CD4-positive, alpha-beta memory T cell (primary cell): Measurements from ENCODE around the gene STAMBP. TPM values are rescaled to one million over a fixed set of nuclear protein-coding genes. Genes with fewer than 3 reads are reported as not detected.
"Not testable (repeated sequence)": the region's sequence is repeated elsewhere in the genome, so short reads cannot be mapped to it uniquely, and the experiment has no call there.

ENCODE experiments used
- CTCF ChIA-PET: fragments of 350-600 bp; sonication (Branson Sonifier 250); formaldehyde crosslinking; loops from one replicate; lab custom pipeline; 2021; ENCODE audit warnings: inconsistent platforms; ENCODE audit not compliant: partially characterized antibody; lab: Charles Lee
- POLR2A ChIA-PET: fragments of 350-600 bp; sonication (Branson Sonifier 250); formaldehyde crosslinking; loops from one replicate; lab custom pipeline; 2021; ENCODE audit not compliant: partially characterized antibody; lab: Charles Lee
- DNase-seq, 5 donors: peaks; one replicate each; pipeline versions ENCODE4 v3.0.0 to v3.0.0-alpha.2; 2020 to 2022; ENCODE audit warnings: mixed read lengths in 1 of 5
- H3K27ac ChIP-seq: one replicate; pipeline ENCODE4 v1.7.0; 2013; ENCODE audit warnings: low read depth, low read length
- H3K27me3 ChIP-seq: 2 replicates; pipeline ENCODE4 v1.7.0; 2013; ENCODE audit warnings: mild to moderate bottlenecking, low read length, moderate library complexity; ENCODE audit not compliant: insufficient read depth
- H3K36me3 ChIP-seq: 2 replicates; pipeline ENCODE4 v1.7.0; 2013; ENCODE audit warnings: mild to moderate bottlenecking, low read length, moderate library complexity; ENCODE audit not compliant: insufficient read depth
- H3K4me1 ChIP-seq: 2 replicates; pipeline ENCODE4 v1.7.0; 2013; ENCODE audit warnings: mild to moderate bottlenecking, low read length, moderate library complexity; ENCODE audit not compliant: insufficient read depth
- H3K4me3 ChIP-seq, 2 donors: one replicate each; pipeline ENCODE4 v1.7.0; 2013; ENCODE audit warnings: low read length in 2 of 2, mild to moderate bottlenecking in 1 of 2
- H3K9me3 ChIP-seq, 2 donors: one replicate each; pipeline ENCODE4 v1.7.0; 2013; ENCODE audit warnings: low read length in 2 of 2, control low read depth in 1 of 2; ENCODE audit not compliant: control insufficient read depth in 1 of 2
- H3K27ac Mint-ChIP-seq, 7 donors: one replicate each; pipeline ENCODE4 v1.8.0; 2020 to 2021; ENCODE audit warnings: mixed read lengths in 7 of 7, mild to moderate bottlenecking in 6 of 7, inconsistent platforms in 3 of 7, moderate library complexity in 3 of 7
- H3K27me3 Mint-ChIP-seq, 2 donors: one replicate each; pipeline ENCODE4 v1.8.0; 2020 to 2021; ENCODE audit warnings: mixed read lengths in 2 of 2
- H3K36me3 Mint-ChIP-seq, 2 donors: one replicate each; pipeline ENCODE4 v1.8.0; 2020 to 2021; ENCODE audit warnings: mixed read lengths in 2 of 2, inconsistent platforms in 1 of 2, mild to moderate bottlenecking in 1 of 2
- H3K4me1 Mint-ChIP-seq, 4 donors: one replicate each; pipeline ENCODE4 v1.8.0; 2020 to 2021; ENCODE audit warnings: mixed read lengths in 4 of 4, mild to moderate bottlenecking in 1 of 4
- H3K4me3 Mint-ChIP-seq, 8 donors: one replicate each; pipeline ENCODE4 v1.8.0; 2020 to 2021; ENCODE audit warnings: mixed read lengths in 8 of 8, mild to moderate bottlenecking in 7 of 8, moderate library complexity in 6 of 8, inconsistent platforms in 3 of 8
- H3K9me3 Mint-ChIP-seq, 8 donors: one replicate each; pipeline ENCODE4 v1.8.0; 2020 to 2021; ENCODE audit warnings: mixed read lengths in 8 of 8, mild to moderate bottlenecking in 5 of 8, inconsistent platforms in 3 of 8, moderate library complexity in 1 of 8
- intact Hi-C: fragments of 100-400 bp; cut with micrococcal nuclease; formaldehyde crosslinking; loops from one replicate; pipeline ENCODE4 v1.15.1; 2023
- polyA plus RNA-seq, 2 donors: library from polyadenylated mRNA; unstranded; fragments of 300-500 nt; fragmentation: Illumina TruSeq; gene quantifications; one replicate each; pipeline ENCODE4 v1.2.3, GENCODE V29; 2021
- total RNA-seq, 2 experiments: library from RNA; stranded (reverse); gene quantifications; one replicate each; pipeline ENCODE4 v1.2.3, GENCODE V29; 2021

Gene STAMBP
- total and polyA plus RNA-seq, 4 experiments from 2014 or later, result 34.8 to 49.5 (median 41.7) TPM

GRCh38 chr2:73885406-73885805, 56.6 kb downstream of the STAMBP start:
- peaks cover 0 to 2% (median 0%) of the 10 kb centered on the region in 8 donors for H3K9me3 Mint-ChIP-seq
- Histone ChIP-seq H3K4me1 (no peaks in the 10 kb centered on the region), H3K4me3 (no peak overlapping the region), H3K27me3 (no peaks in the 10 kb centered on the region), H3K36me3 (no peaks in the 10 kb centered on the region), H3K27ac (no peak overlapping the region), H3K9me3 (no peaks in the 10 kb centered on the region)
- no peak overlapping the region for H3K27ac Mint-ChIP-seq
- ChIA-PET CTCF (no interaction called here), POLR2A (no interaction called here)
- no peak overlapping the region for H3K4me3 Mint-ChIP-seq
- H3K4me1 Mint-ChIP-seq, result peaks cover 0 to 4% (median 2%) of the 10 kb centered on the region in 4 donors
- peaks cover 0 to 11% of the 10 kb centered on the region in 2 donors for H3K27me3 Mint-ChIP-seq
- DNase-seq, result no peak
- H3K36me3 Mint-ChIP-seq, result no peaks in the 10 kb centered on the region
- intact Hi-C loops, result no loop called here

- H3K27me3 ChIP-seq, result no peaks in the 10 kb centered on the region
- Mint-ChIP-seq H3K36me3 (no peaks in the 10 kb centered on the region), H3K4me3 (no peak overlapping the region), H3K27me3 (peaks cover 0 to 9% of the 10 kb centered on the region in 2 donors), H3K9me3 (peaks cover 0 to 2% (median 0%) of the 10 kb centered on the region in 8 donors), H3K27ac (no peak overlapping the region), H3K4me1 (peaks cover 0 to 4% (median 2%) of the 10 kb centered on the region in 4 donors)
- H3K27ac ChIP-seq, result no peak overlapping the region
- CTCF ChIA-PET, result no interaction called here
- no peaks in the 10 kb centered on the region for H3K36me3 ChIP-seq
- H3K9me3 ChIP-seq, result no peaks in the 10 kb centered on the region
- intact Hi-C loops, result no loop called here
- POLR2A ChIA-PET, result no interaction called here
- no peaks in the 10 kb centered on the region for H3K4me1 ChIP-seq
- no peak for DNase-seq
- no peak overlapping the region for H3K4me3 ChIP-seq
Measured at GRCh38 chr2:73886357-73886756, 57.6 kb downstream of the STAMBP start.

GRCh38 chr2:73887596-73888353, 59.0 kb downstream of the STAMBP start:
- CTCF ChIA-PET, H3K27ac ChIP-seq, H3K4me1 ChIP-seq, H3K4me1 Mint-ChIP-seq, H3K36me3 ChIP-seq, POLR2A ChIA-PET, H3K27ac Mint-ChIP-seq, H3K9me3 Mint-ChIP-seq, H3K36me3 Mint-ChIP-seq, H3K27me3 Mint-ChIP-seq, H3K4me3 Mint-ChIP-seq, DNase-seq, H3K9me3 ChIP-seq, intact Hi-C loops, H3K27me3 ChIP-seq, H3K4me3 ChIP-seq: not testable (repeated sequence)

GRCh38 chr2:73888388-73888787, 59.6 kb downstream of the STAMBP start:
- Mint-ChIP-seq H3K4me1 (peaks cover 0 to 4% (median 2%) of the 10 kb centered on the region in 4 donors), H3K27me3 (peaks cover 0 to 4% of the 10 kb centered on the region in 2 donors), H3K36me3 (no peaks in the 10 kb centered on the region), H3K27ac (peak overlapping the region in 1 of 7 donors; percentile 24), H3K9me3 (peaks cover 0 to 2% (median 0%) of the 10 kb centered on the region in 8 donors), H3K4me3 (peak overlapping the region in 1 of 8 donors; percentile 23)
- H3K4me3 ChIP-seq, result no peak overlapping the region
- H3K36me3 ChIP-seq, result no peaks in the 10 kb centered on the region
- no peaks in the 10 kb centered on the region for H3K9me3 ChIP-seq
- H3K27ac ChIP-seq, result no peak overlapping the region
- POLR2A ChIA-PET, result interaction anchor here (0.6 kb wide), 1 partner anchor 91 kb away, joined by 4 read pairs; no protein-coding TSS in a partner anchor
- CTCF ChIA-PET, result interaction anchor here (0.6 kb wide), 1 partner anchor 311 kb away, joined by 3 read pairs; no protein-coding TSS in a partner anchor
- DNase-seq, result peak in 1 of 5 donors; percentile 1
- no peaks in the 10 kb centered on the region for H3K27me3 ChIP-seq
- intact Hi-C loops, result no loop called here
- H3K4me1 ChIP-seq, result no peaks in the 10 kb centered on the region

GRCh38 chr2:73889206-73889605, 60.4 kb downstream of the STAMBP start:
- Mint-ChIP-seq H3K27ac (no peak overlapping the region), H3K4me3 (no peak overlapping the region), H3K4me1 (peaks cover 0 to 4% (median 2%) of the 10 kb centered on the region in 4 donors), H3K9me3 (peaks cover 0 to 2% (median 0%) of the 10 kb centered on the region in 8 donors), H3K36me3 (no peaks in the 10 kb centered on the region), H3K27me3 (peaks cover 0 to 4% of the 10 kb centered on the region in 2 donors)
- intact Hi-C loops, result no loop called here
- POLR2A ChIA-PET, result no interaction called here
- no peaks in the 10 kb centered on the region for H3K9me3 ChIP-seq
- no peak for DNase-seq
- no peaks in the 10 kb centered on the region for H3K36me3 ChIP-seq
- no peak overlapping the region for H3K27ac ChIP-seq
- no peaks in the 10 kb centered on the region for H3K27me3 ChIP-seq
- CTCF ChIA-PET, result interaction anchor here (0.6 kb wide), 1 partner anchor 311 kb away, joined by 3 read pairs; no protein-coding TSS in a partner anchor
- H3K4me3 ChIP-seq, result no peak overlapping the region
- no peaks in the 10 kb centered on the region for H3K4me1 ChIP-seq

GRCh38 chr2:73890301-73891092, 61.7 kb downstream of the STAMBP start:
- H3K4me1 Mint-ChIP-seq, result peaks cover 0 to 4% (median 2%) of the 10 kb centered on the region in 4 donors
- H3K4me3 Mint-ChIP-seq, result no peak overlapping the region
- peaks cover 0 to 4% of the 10 kb centered on the region in 2 donors for H3K27me3 Mint-ChIP-seq
- H3K27ac Mint-ChIP-seq, result no peak overlapping the region
- H3K36me3 ChIP-seq, result no peaks in the 10 kb centered on the region
- no peak overlapping the region for H3K27ac ChIP-seq
- intact Hi-C loops, result no loop called here
- no peaks in the 10 kb centered on the region for H3K27me3 ChIP-seq
- peaks cover 0 to 2% (median 0%) of the 10 kb centered on the region in 8 donors for H3K9me3 Mint-ChIP-seq
- no peaks in the 10 kb centered on the region for H3K9me3 ChIP-seq
- H3K4me3 ChIP-seq, result no peak overlapping the region
- H3K4me1 ChIP-seq, result no peaks in the 10 kb centered on the region
- ChIA-PET POLR2A (no interaction called here), CTCF (no interaction called here)
- H3K36me3 Mint-ChIP-seq, result no peaks in the 10 kb centered on the region
- DNase-seq, result no peak

- CTCF ChIA-PET, result interaction anchor here (1.3 kb wide), 1 partner anchor 8 kb away, joined by 4 read pairs; no protein-coding TSS in a partner anchor
- no peak overlapping the region for H3K4me3 Mint-ChIP-seq
- peaks cover 0 to 2% (median 0%) of the 10 kb centered on the region in 8 donors for H3K9me3 Mint-ChIP-seq
- H3K4me1 ChIP-seq, result no peaks in the 10 kb centered on the region
- H3K27me3 ChIP-seq, result no peaks in the 10 kb centered on the region
- H3K9me3 ChIP-seq, result no peaks in the 10 kb centered on the region
- no peaks in the 10 kb centered on the region for H3K36me3 Mint-ChIP-seq
- intact Hi-C loops, result no loop called here
- no peak overlapping the region for H3K27ac ChIP-seq
- H3K36me3 ChIP-seq, result no peaks in the 10 kb centered on the region
- no peak overlapping the region for H3K27ac Mint-ChIP-seq
- no peak overlapping the region for H3K4me3 ChIP-seq
- H3K4me1 Mint-ChIP-seq, result peaks cover 2 to 3% (median 3%) of the 10 kb centered on the region in 4 donors
- DNase-seq, result no peak
- POLR2A ChIA-PET, result no interaction called here
- H3K27me3 Mint-ChIP-seq, result no peaks in the 10 kb centered on the region
Measured at GRCh38 chr2:73891276-73891901, 62.6 kb downstream of the STAMBP start.
